A172 (cell line): ENCODE data around the gene MAP4. TPM values are rescaled to one million over a fixed set of nuclear protein-coding genes. Genes with fewer than 3 reads are reported as not detected.
"Not testable (repeated sequence)": the region's sequence is repeated elsewhere in the genome, so short reads cannot be mapped to it uniquely, and the experiment has no call there.

ENCODE experiments used
- DNase-seq: peaks from one replicate; pipeline ENCODE4 v3.0.0-alpha.2; 2015; ENCODE audit warnings: low spot score
- total RNA-seq: library from RNA; depleted of rRNA; stranded (reverse); fragments of >200 nt; shearing (Covaris generic); gene quantifications from 2 replicates; pipeline ENCODE4 v1.2.3, GENCODE V29; 2014

The MAP4 gene
- total RNA-seq, 1 experiment from 2014 or later: 87.0 TPM

DNA sequence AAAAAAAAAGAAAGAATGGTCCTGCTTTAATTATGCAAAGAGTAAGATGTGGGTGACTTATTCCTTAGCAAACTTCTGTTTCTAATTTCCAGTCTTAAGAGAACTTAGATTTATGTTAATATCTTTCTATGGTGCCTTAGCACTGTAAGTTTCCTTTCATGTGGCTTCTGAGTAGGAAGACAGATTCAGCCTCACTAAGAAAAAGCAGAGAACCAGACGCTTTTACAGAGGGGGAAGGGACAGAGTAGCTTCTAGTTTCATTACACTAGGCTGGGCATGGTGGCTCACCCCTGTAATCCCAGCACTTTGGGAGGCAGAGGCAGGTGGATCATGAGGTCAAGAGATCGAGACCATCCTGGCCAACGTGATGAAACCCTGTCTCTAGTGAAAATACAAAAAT, 118.3 kb downstream of the MAP4 start:
- DNase-seq: no peak

- no peak for DNase-seq
Measured at GRCh38 chr3:47896736-47897135, 119.5 kb downstream of the MAP4 start.

DNA sequence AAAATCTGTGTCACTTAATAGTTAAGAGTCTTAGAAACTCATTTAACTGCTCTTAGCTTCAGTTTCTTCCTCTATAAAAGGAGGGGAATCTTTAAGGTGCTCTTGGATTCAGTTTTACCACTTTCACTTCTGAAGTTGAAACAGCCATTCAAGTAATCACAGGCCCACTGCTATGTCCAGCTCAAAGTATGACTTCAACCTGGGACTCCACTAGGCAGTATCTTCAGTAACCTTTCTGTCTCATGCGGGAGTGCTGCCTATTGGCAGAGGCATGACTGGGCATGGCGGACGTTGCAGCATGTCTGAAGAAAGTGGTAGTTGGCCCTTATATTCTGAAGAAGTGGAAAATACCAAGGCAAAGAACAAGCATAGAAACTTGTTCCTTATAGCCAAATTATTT, 121.0 kb downstream of the MAP4 start:
- no peak for DNase-seq

- DNase-seq: no peak
Measured at GRCh38 chr3:47892286-47893040, 123.8 kb downstream of the MAP4 start.

DNA sequence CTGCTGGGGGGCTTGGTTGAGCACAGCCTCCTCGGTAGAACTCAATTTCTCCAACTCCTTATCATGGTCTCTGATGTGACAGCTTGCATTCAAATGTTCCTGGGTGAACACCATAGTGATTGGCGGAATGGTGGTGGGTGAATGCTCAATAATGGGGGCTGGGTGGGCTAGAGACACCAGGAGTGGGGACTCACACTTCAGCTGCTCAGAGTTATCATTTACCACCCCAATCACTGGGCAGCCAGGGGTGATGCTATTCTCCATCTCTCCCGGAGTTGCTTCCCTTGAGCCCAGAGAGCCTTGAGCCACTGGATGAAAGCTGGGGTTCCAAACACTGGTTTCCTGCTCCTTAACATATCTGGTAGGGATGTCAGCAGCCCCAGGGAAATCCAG, 124.6 kb downstream of the MAP4 start:
- DNase-seq: no peak

DNA sequence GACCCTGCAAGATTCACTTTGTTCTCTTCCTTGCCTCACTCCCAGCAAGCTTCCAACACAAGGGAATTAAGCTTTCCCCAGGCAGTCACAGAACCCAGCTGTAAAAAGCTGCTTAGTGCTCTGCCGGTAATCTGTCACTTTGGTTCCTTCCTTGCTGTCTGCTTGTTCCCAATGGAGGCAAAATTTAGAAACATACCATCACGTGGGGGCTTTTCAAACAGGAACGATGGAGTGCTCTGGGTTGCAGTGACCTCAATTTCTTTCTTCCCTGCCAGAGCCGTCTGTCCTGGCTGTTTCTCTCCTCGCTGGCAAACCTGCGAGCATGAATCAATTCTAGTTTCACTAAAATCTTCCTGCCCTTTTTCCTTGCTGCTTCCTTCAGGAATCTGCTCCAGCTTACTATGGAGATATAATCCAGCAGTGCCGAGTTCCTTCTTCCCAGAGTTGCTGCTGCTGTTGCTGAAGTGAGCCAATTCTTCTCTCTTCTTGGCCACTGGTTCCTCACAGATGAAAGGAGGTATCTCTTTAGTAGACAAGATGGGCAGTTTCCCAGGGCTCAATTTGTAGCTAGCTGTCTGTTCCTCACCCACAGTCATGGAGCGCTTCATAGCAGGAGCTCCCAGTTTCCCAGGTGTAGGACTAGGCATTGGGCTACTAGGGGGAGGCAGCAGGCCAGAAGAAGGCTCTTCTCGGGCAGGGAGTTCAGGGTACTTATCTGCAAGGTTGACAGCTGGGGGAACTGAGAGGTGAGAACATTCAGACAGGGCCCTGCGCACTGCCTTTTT, 125.2 kb downstream of the MAP4 start:
- no peak for DNase-seq

- DNase-seq: no peak
Measured at GRCh38 chr3:47890126-47890827, 125.9 kb downstream of the MAP4 start.

- no peak for DNase-seq
Measured at GRCh38 chr3:47888986-47889757, 127.0 kb downstream of the MAP4 start.

GRCh38 chr3:47887991-47888390, 128.2 kb downstream of the MAP4 start:
- DNase-seq: not testable (repeated sequence)

GRCh38 chr3:47885168-47885567, 131.0 kb downstream of the MAP4 start:
- DNase-seq: no peak

DNA sequence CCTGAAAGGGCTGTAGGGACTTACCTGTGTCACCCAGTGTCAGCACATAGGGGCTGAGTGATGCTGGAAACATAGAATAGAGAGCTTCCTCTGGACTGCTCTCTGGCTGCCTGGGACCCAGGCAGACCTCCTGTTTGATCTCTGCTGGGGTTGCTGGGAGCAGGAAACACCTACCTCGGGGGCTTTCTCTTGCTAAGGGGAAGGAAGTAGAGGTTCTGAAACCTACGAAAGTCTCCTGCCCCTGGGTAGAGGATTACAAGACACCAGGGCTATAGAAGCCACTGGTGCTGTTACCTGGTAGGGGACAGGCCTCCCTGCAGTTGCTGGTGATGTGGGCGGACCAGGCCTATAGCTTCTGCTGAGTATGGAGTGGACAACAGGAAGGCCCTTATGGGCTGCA, 131.6 kb downstream of the MAP4 start:
- no peak for DNase-seq

GRCh38 chr3:47882338-47882737, 133.9 kb downstream of the MAP4 start:
- DNase-seq: no peak

GRCh38 chr3:47877719-47878118, 138.5 kb downstream of the MAP4 start:
- no peak for DNase-seq

DNA sequence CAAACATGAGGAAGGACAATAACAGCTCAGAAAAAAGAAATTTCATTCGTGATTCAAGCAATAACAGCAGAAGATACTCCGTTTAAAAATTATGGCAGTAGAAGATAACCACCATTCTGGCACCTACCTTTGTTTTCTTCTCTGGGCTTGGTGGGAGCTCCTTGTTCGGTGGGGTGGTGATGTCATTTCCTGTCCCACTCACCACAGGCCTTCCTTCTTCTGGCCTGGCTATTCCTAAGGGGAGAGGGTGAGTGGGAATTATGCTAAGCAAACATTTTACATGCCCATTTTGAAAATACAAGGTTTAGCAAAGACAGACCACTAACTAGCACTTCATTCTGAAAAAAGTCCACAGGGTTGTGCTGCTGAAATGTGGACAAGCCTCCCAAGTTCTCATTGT, 138.9 kb downstream of the MAP4 start:
- no peak for DNase-seq

DNA sequence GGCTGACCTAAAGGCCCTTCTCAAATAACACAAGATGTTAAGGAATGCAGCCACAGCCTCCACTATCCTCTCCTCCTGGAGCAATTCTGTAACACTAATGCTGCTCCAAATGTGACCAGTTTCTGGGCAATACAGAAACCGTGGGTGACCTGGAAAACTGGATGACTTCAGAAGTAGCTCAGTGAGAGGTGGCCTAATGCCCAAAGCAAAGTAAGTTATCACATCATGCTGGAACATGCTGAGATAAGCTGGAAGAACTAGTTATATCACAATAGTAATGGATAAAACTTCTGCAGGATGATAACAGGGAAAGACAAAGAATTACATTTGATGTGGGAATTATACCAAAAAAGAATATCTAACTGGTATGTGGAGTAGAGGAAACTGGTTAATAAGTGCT, 141.3 kb downstream of the MAP4 start:
- no peak for DNase-seq

DNA sequence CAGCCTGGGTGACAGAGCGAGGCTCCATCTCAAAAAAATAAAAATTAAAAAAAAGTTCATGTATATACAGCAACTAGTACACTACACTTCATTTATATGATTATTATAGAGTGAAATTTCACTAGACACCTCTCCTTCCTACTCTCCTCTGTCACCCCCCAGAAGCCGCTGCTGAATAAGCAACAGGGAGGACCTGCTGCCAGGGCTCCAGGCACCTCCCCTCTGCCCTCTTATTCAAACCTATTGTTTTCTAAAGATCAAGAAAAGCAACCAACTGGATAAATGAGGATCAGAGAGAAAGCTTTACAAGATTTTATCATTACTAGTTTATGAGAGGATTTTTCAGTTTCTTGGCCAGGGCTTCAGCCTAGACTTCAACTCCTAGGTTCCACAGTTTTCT, 141.8 kb downstream of the MAP4 start:
- no peak for DNase-seq

- DNase-seq: no peak
Measured at GRCh38 chr3:47872916-47873315, 143.3 kb downstream of the MAP4 start.

DNA sequence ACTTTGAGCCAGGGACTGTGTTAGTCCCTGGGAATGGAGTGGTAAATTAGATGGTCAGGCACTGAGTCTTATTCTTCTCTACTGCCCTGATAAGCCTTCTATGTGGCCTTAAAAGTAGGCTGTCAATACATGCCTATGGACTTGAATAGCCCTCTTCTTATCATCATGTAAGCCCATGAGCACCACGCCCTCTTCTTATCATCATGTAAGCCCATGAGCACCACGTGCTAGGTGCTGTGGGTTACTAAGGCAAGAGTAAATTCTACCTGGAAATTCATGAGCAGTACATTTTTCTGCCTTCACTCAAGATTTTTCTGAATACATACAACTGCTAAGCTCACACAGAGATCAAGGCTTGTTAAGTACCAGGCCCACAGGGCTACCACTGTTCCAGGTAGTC, 144.8 kb downstream of the MAP4 start:
- DNase-seq: no peak

GRCh38 chr3:47870702-47871260, 145.4 kb downstream of the MAP4 start:
- no peak for DNase-seq

DNA sequence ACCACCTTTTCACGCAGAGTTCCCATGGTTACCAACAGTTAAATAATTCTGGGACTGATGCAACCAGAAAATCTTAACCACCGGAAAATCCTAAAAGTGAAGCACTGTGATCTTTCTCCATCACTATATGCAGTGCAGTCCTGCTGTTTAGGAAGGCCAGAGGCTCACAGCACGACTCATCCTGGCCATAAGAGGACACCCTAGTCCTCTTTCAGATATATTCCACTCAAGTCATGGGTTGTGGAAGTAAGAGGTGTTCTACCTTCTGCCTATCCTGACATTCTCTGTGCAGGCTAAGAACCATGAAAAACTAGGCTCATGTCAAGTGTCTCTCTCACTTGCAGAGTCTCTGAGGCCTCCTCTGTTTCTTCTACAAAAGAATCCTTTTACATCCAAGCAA, 146.1 kb downstream of the MAP4 start:
- DNase-seq: no peak

DNA sequence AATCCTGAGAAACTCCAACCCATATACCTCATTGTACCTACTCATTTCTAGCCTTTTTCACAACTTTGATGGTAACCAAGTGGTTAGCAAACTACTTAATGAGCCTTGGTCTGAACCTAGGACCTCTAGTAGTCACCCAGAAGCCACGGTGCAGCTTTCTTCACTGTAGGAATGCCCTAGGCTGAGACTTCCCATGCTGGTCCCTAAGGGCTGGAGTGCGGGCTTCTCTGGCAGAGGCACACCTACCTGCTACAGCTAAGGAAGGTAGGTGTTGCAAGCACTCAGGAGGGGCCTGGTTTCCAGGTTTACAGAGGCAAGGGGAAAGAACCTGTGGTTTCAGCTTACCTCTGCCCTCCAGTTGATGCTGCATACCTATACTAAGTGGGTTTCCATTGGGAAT, 147.9 kb downstream of the MAP4 start:
- DNase-seq: no peak
